NB4 (cell line): ENCODE measurements around the gene WHAMM.

ENCODE experiments used
- POLR2A ChIP-seq: IDR thresholded peaks from 2 replicates; pipeline ENCODE4 v1.6.1; 2011; ENCODE audit warnings: mild to moderate bottlenecking; ENCODE audit not compliant: insufficient read length; ENCODE audit errors: extremely low read depth
- TF ChIP-seq, protein P1 (sequence below): IDR thresholded peaks from one replicate; pipeline ENCODE4 v1.5.1; 2012; ENCODE audit warnings: low read depth, low read length

DNA sequence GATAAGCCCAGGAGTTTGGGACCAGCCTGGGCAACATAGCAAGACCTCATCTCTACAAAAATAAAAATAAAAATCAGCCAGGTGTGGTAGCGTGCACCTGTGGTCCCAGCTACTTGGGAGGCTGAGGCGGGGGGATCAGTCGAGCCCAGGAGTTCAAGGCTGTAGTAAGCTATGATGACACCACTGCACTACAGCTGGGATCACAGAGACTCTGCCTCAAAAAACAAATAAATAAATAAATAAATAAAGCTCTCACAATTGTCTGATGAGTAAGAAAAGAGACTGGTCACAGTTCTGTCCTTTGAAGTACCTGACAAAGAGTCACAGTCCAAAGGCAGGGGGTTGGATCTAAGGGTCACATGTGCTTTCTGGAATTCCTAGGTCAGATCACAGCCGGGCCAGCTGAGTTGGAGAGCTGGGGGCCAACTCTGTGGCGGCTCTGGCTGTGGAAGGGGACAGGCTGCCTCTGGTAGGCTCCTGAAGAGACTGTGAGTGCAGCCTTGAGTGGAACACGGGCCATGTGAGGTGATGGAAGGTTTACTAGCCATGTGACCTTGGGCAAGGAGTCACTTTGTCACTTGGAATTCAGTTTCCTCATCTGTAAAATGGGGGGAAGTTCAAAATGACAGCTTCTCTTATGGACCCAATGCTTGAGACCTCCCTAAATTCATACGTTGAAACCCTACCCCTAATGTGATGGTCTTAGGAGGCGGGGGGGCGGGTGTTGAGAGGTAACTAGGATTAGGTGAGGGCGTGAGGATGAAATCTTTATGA lies 47.2 kb downstream of the WHAMM start:
- TF ChIP-seq POLR2A = no peak
- TF ChIP-seq, protein P1, sequence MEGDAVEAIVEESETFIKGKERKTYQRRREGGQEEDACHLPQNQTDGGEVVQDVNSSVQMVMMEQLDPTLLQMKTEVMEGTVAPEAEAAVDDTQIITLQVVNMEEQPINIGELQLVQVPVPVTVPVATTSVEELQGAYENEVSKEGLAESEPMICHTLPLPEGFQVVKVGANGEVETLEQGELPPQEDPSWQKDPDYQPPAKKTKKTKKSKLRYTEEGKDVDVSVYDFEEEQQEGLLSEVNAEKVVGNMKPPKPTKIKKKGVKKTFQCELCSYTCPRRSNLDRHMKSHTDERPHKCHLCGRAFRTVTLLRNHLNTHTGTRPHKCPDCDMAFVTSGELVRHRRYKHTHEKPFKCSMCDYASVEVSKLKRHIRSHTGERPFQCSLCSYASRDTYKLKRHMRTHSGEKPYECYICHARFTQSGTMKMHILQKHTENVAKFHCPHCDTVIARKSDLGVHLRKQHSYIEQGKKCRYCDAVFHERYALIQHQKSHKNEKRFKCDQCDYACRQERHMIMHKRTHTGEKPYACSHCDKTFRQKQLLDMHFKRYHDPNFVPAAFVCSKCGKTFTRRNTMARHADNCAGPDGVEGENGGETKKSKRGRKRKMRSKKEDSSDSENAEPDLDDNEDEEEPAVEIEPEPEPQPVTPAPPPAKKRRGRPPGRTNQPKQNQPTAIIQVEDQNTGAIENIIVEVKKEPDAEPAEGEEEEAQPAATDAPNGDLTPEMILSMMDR = no peak
